ENCODE results near the gene MYOF. TPM values are rescaled to one million over a fixed set of nuclear protein-coding genes. Genes with fewer than 3 reads are reported as not detected.

MYOF gene
- total RNA-seq, 4 donors from 2014 or later: 61.1 to 123 (median 99.6) TPM

GRCh38 chr10:93481637-93482144, 443 bp downstream of the MYOF start:
- DNase-seq: no peak
- no peaks in the 10 kb centered on the region for H3K27me3 ChIP-seq
- H3K4me1 ChIP-seq: peaks cover 9 to 53% (median 12%) of the 10 kb centered on the region in 3 donors
- H3K27ac ChIP-seq: peak overlapping the region; percentile 85 to 93 (median 89)
- TF ChIP-seq CTCF (IDR thresholded peaks at IDR 0.05) (no peak), POLR2A (IDR thresholded peaks at IDR 0.05) (no peak)
- peaks cover 0 to 12% (median 0%) of the 10 kb centered on the region in 3 donors for H3K36me3 ChIP-seq
- WGBS, 2 donors: 10 to 11% methylated on average over 7 of the region's 7 CpGs
- intact Hi-C loops (cut with DNase I): loop anchor here (5.0 kb wide), 1 partner anchor 44 kb away; no protein-coding TSS in a partner anchor
- H3K9me3 ChIP-seq: no peaks in the 10 kb centered on the region
- H3K4me3 ChIP-seq: peak overlapping the region; percentile 37 to 67 (median 62)

- peaks cover 13 to 81% (median 40%) of the 10 kb centered on the region in 3 donors for H3K4me1 ChIP-seq
- 73 to 75% methylated on average over 6 of the region's 6 CpGs for whole genome bisulfite sequencing, 2 donors
- TF ChIP-seq POLR2A (IDR thresholded peaks at IDR 0.05): no peak
- no peak for TF ChIP-seq CTCF (IDR thresholded peaks at IDR 0.05)
- H3K36me3 ChIP-seq: peaks cover 0 to 12% (median 0%) of the 10 kb centered on the region in 3 donors
- no peaks in the 10 kb centered on the region for H3K27me3 ChIP-seq
- peak overlapping the region in 1 of 4 donors; percentile 66 for H3K4me3 ChIP-seq
- no peaks in the 10 kb centered on the region for H3K9me3 ChIP-seq
- H3K27ac ChIP-seq: peak overlapping the region; percentile 17 to 90 (median 34)
- no peak for DNase-seq
- intact Hi-C loops (cut with DNase I): no loop called here
Measured at GRCh38 chr10:93478873-93479272, 3.3 kb downstream of the MYOF start.

- Histone ChIP-seq H3K9me3 (no peaks in the 10 kb centered on the region), H3K27me3 (no peaks in the 10 kb centered on the region), H3K4me3 (no peak overlapping the region), H3K27ac (peak overlapping the region; percentile 55 to 76 (median 68)), H3K36me3 (peaks cover 0 to 21% (median 0%) of the 10 kb centered on the region in 3 donors), H3K4me1 (peaks cover 15 to 93% (median 59%) of the 10 kb centered on the region in 3 donors)
- no peak for DNase-seq
- TF ChIP-seq POLR2A (IDR thresholded peaks at IDR 0.05) (no peak), CTCF (IDR thresholded peaks at IDR 0.05) (no peak)
- 89 to 92% methylated on average over 2 of the region's 2 CpGs for WGBS, 2 donors
- intact Hi-C loops (cut with DNase I): no loop called here
Measured at GRCh38 chr10:93476756-93477155, 5.4 kb downstream of the MYOF start.

GRCh38 chr10:93475871-93476270, 6.3 kb downstream of the MYOF start:
- Histone ChIP-seq H3K9me3 (no peaks in the 10 kb centered on the region), H3K27ac (peak overlapping the region; percentile 55 to 76 (median 68)), H3K36me3 (peaks cover 0 to 21% (median 0%) of the 10 kb centered on the region in 3 donors), H3K4me3 (no peak overlapping the region), H3K4me1 (peaks cover 22 to 99% (median 68%) of the 10 kb centered on the region in 3 donors), H3K27me3 (no peaks in the 10 kb centered on the region)
- DNase-seq: no peak
- TF ChIP-seq POLR2A (IDR thresholded peaks at IDR 0.05): no peak
- TF ChIP-seq CTCF (IDR thresholded peaks at IDR 0.05): no peak
- intact Hi-C loops (cut with DNase I): no loop called here
- WGBS, 2 donors: 24 to 30% methylated on average over 2 of the region's 2 CpGs

- Histone ChIP-seq H3K9me3 (no peaks in the 10 kb centered on the region), H3K27ac (peak overlapping the region; percentile 55 to 76 (median 68)), H3K27me3 (no peaks in the 10 kb centered on the region), H3K36me3 (peaks cover 0 to 21% (median 0%) of the 10 kb centered on the region in 3 donors), H3K4me3 (no peak overlapping the region), H3K4me1 (peaks cover 29 to 99% (median 74%) of the 10 kb centered on the region in 3 donors)
- DNase-seq: no peak
- intact Hi-C loops (cut with DNase I): no loop called here
- WGBS, 2 donors: 33 to 47% methylated on average over 2 of the region's 2 CpGs
- no peak for TF ChIP-seq POLR2A (IDR thresholded peaks at IDR 0.05)
- TF ChIP-seq CTCF (IDR thresholded peaks at IDR 0.05): no peak
Measured at GRCh38 chr10:93475227-93475626, 6.9 kb downstream of the MYOF start.
